HCT116 (cell line): ENCODE measurements around the gene BPIFB6. TPM values are rescaled to one million over a fixed set of nuclear protein-coding genes. Genes with fewer than 3 reads are reported as not detected.

Experiments
- ATAC-seq: fragments of 200-7000 bp; cut with Tn5 transposase; 2 replicates; pipeline ENCODE4 v1.9.1; 2020; ENCODE audit warnings: mild to moderate bottlenecking, moderate library complexity
- BruUV-seq: library from RNA; stranded (reverse); fragments of 400-500 nt; replicated peaks from 2 replicates; lab custom pipeline; 2021; lab: Mats Ljungman, UMichigan
- CTCF ChIA-PET: fragments of 300-600 bp; sonication (Branson Sonifier 250); formaldehyde crosslinking; loops from one replicate; lab custom pipeline; 2021; ENCODE audit warnings: antibody characterized with exemption; lab: Charles Lee
- POLR2A ChIA-PET: fragments of 300-600, 350-600 bp; sonication (Branson Sonifier 250); formaldehyde crosslinking; loops from one replicate; lab custom pipeline; 2021; ENCODE audit warnings: antibody characterized with exemption; lab: Charles Lee
- RAD21 ChIA-PET, 2 experiments: fragments of 300-600 bp; sonication (Branson Sonifier 250); formaldehyde crosslinking; loops; one replicate each; lab custom pipeline; 2023; ENCODE audit warnings: low total read pairs in 2 of 2; ENCODE audit not compliant: uncharacterized antibody in 2 of 2, unreplicated experiment in 2 of 2, low non-redundant PET in 1 of 2; lab: Charles Lee
- DNase-seq: peaks from one replicate; pipeline ENCODE4 v3.0.0-alpha.2; 2010; ENCODE audit warnings: low read depth, low spot score
- H2AFZ ChIP-seq: fragments of 200-600 bp; shearing (Covaris generic), sonication (generic); 2 replicates; pipeline ENCODE4 v1.6.1; 2017; ENCODE audit warnings: low read depth, mixed run types, mixed read lengths, antibody characterized with exemption, low read length; ENCODE audit not compliant: poor library complexity, severe bottlenecking
- H3K27ac ChIP-seq: 2 replicates; pipeline ENCODE4 v1.5.1; 2012; ENCODE audit warnings: low read depth, low read length
- H3K27me3 ChIP-seq: fragments of 200-600 bp; sonication (generic); 2 replicates; pipeline ENCODE4 v1.6.1; 2016; ENCODE audit warnings: mixed run types, low read length, mixed read lengths; ENCODE audit not compliant: insufficient read depth
- H3K36me3 ChIP-seq, 2 experiments: fragments of 200-500 bp in 1 of 2; fragments of 200-600 bp in 1 of 2; sonication (Bioruptor generic) in 1 of 2; sonication (generic) in 1 of 2; 2 replicates each; pipeline versions ENCODE4 v1.5.1 to v1.6.1; 2014 to 2016; ENCODE audit warnings: low read length in 2 of 2, inconsistent platforms in 1 of 2, mixed read lengths in 1 of 2, mixed run types in 1 of 2; ENCODE audit not compliant: insufficient read depth in 2 of 2, control insufficient read depth in 1 of 2
- H3K4me1 ChIP-seq, 2 experiments: fragments of 200-600 bp in 1 of 2; sonication (generic) in 1 of 2; 2 replicates each; pipeline versions ENCODE4 v1.5.1 to v1.6.1; 2012 to 2017; ENCODE audit warnings: low read length in 2 of 2, inconsistent platforms in 1 of 2, mild to moderate bottlenecking in 1 of 2, mixed read lengths in 1 of 2, mixed run types in 1 of 2, moderate library complexity in 1 of 2; ENCODE audit not compliant: insufficient read depth in 2 of 2, control insufficient read depth in 1 of 2
- H3K4me2 ChIP-seq: fragments of 200-600 bp; sonication (generic); 2 replicates; pipeline ENCODE4 v1.6.1; 2017; ENCODE audit warnings: mixed run types, low read length, mixed read lengths
- H3K4me3 ChIP-seq, 2 experiments: fragments of 200-600 bp in 1 of 2; sonication (generic) in 1 of 2; replicated peaks in 1 of 2; 2 replicates each; pipeline ENCODE4 v1.5.1; 2011 to 2016; ENCODE audit warnings: low read length in 2 of 2, control low read depth in 1 of 2, low read depth in 1 of 2, mild to moderate bottlenecking in 1 of 2, mixed read lengths in 1 of 2, mixed run types in 1 of 2
- H3K79me2 ChIP-seq: fragments of 200-600 bp; sonication (generic); 2 replicates; pipeline ENCODE4 v1.6.1; 2017; ENCODE audit warnings: mild to moderate bottlenecking, mixed run types, low read length, moderate library complexity, mixed read lengths; ENCODE audit not compliant: insufficient read depth
- H3K9ac ChIP-seq: fragments of 200-600 bp; sonication (generic); 2 replicates; pipeline ENCODE4 v1.6.1; 2016; ENCODE audit warnings: low read length, mixed read lengths
- H3K9me2 ChIP-seq: fragments of 200-600 bp; sonication (generic), shearing (Covaris generic); 2 replicates; pipeline ENCODE4 v1.6.1; 2017; ENCODE audit warnings: mixed run types, mild to moderate bottlenecking, moderate library complexity; ENCODE audit not compliant: insufficient read depth
- H3K9me3 ChIP-seq, 2 experiments: fragments of 200-500 bp in 1 of 2; fragments of 200-600 bp in 1 of 2; sonication (Bioruptor generic) in 1 of 2; sonication (generic) in 1 of 2; 2 replicates each; pipeline ENCODE4 v1.6.1; 2014 to 2017; ENCODE audit warnings: low read length in 2 of 2, mixed read lengths in 2 of 2, inconsistent platforms in 1 of 2, low read depth in 1 of 2, mild to moderate bottlenecking in 1 of 2, mixed run types in 1 of 2, moderate library complexity in 1 of 2; ENCODE audit not compliant: control insufficient read depth in 1 of 2, insufficient read depth in 1 of 2
- H4K20me1 ChIP-seq: fragments of 200-600 bp; sonication (generic), shearing (Covaris generic); 2 replicates; pipeline ENCODE4 v1.6.1; 2017; ENCODE audit warnings: mixed run types, mild to moderate bottlenecking, moderate library complexity; ENCODE audit not compliant: insufficient read depth
- CBX3 ChIP-seq: IDR thresholded peaks from 2 replicates; pipeline ENCODE4 v1.6.1; 2012; ENCODE audit warnings: low read depth
- CEBPB ChIP-seq: IDR thresholded peaks from 2 replicates; pipeline ENCODE4 v1.6.1; 2012; ENCODE audit warnings: low read depth
- EGR1 ChIP-seq: IDR thresholded peaks from 2 replicates; pipeline ENCODE4 v1.6.1; 2012; ENCODE audit warnings: low read depth
- ELF1 ChIP-seq: IDR thresholded peaks from 2 replicates; pipeline ENCODE4 v1.6.1; 2012; ENCODE audit warnings: low read depth, borderline replicate concordance
- EZH2 ChIP-seq: fragments of 200-600 bp; sonication (generic); IDR thresholded peaks from 2 replicates; pipeline ENCODE4 v1.6.1; 2017; ENCODE audit warnings: antibody characterized with exemption, mixed run types
- EZH2phosphoT487 ChIP-seq: fragments of 200-600 bp; IDR thresholded peaks from 2 replicates; pipeline ENCODE4 v1.6.1; 2018; ENCODE audit warnings: antibody characterized with exemption, borderline replicate concordance
- FOSL1 ChIP-seq: IDR thresholded peaks from 2 replicates; pipeline ENCODE4 v1.6.1; 2012; ENCODE audit warnings: low read depth
- JUND ChIP-seq: IDR thresholded peaks from 2 replicates; pipeline ENCODE4 v1.6.1; 2012
- POLR2A ChIP-seq: IDR thresholded peaks from 2 replicates; pipeline ENCODE4 v1.7.0; 2011; ENCODE audit warnings: borderline replicate concordance; ENCODE audit not compliant: insufficient read depth, insufficient read length; ENCODE audit errors: extremely low read depth
- RAD21 ChIP-seq: IDR thresholded peaks from 2 replicates; pipeline ENCODE4 v1.6.1; 2012; ENCODE audit warnings: low read depth, mild to moderate bottlenecking
- SIN3A ChIP-seq: IDR thresholded peaks from 2 replicates; pipeline ENCODE4 v1.6.1; 2012; ENCODE audit warnings: low read depth
- SP1 ChIP-seq: IDR thresholded peaks from 2 replicates; pipeline ENCODE4 v1.6.1; 2012; ENCODE audit warnings: low read depth
- TCF7L2 ChIP-seq: IDR thresholded peaks from 2 replicates; pipeline ENCODE4 v1.7.0; 2011; ENCODE audit warnings: borderline replicate concordance, inconsistent platforms; ENCODE audit not compliant: insufficient read depth, insufficient read length; ENCODE audit errors: extremely low read depth
- ZFX ChIP-seq: fragments of 450-650 bp; IDR thresholded peaks from 2 replicates; pipeline ENCODE4 v1.6.1; 2017
- ZNF274 ChIP-seq: fragments of 200-500 bp; sonication (Bioruptor generic); IDR thresholded peaks from 2 replicates; pipeline ENCODE4 v1.6.1; 2014; ENCODE audit warnings: mild to moderate bottlenecking, low read depth, low read length, inconsistent platforms
- intact Hi-C: fragments of 100-400 bp; cut with micrococcal nuclease; formaldehyde crosslinking; loops from 2 replicates; pipeline ENCODE4 v1.10.0; 2022
- total RNA-seq: library from RNA; stranded (reverse); gene quantifications from one replicate; pipeline ENCODE4 v1.2.1, GENCODE V29; 2021; ENCODE audit not compliant: unreplicated experiment
- TF ChIP-seq, protein P1 (sequence below): IDR thresholded peaks from 2 replicates; pipeline ENCODE4 v1.6.1; 2012; ENCODE audit warnings: low read depth
- TF ChIP-seq, protein P2 (sequence below): IDR thresholded peaks from 2 replicates; pipeline ENCODE4 v1.6.1; 2012
- TF ChIP-seq, protein P3 (sequence below), 3 experiments: fragments of 200-600 bp in 1 of 3; sonication (generic) in 1 of 3; IDR thresholded peaks in 2 of 3; conservative IDR thresholded peaks in 1 of 3; 2 replicates each; pipeline ENCODE4 v1.5.1; 2012 to 2017; ENCODE audit warnings: low read depth in 2 of 3, low read length in 2 of 3, antibody characterized with exemption in 1 of 3, borderline replicate concordance in 1 of 3, control low read depth in 1 of 3, mild to moderate bottlenecking in 1 of 3, mixed read lengths in 1 of 3, mixed run types in 1 of 3, moderate library complexity in 1 of 3; ENCODE audit not compliant: insufficient read depth in 1 of 3
- TF ChIP-seq, protein P4 (sequence below): IDR thresholded peaks from 2 replicates; pipeline ENCODE4 v1.6.1; 2012

Gene BPIFB6
- total RNA-seq, 1 experiment from 2014 or later, result not detected

DNA sequence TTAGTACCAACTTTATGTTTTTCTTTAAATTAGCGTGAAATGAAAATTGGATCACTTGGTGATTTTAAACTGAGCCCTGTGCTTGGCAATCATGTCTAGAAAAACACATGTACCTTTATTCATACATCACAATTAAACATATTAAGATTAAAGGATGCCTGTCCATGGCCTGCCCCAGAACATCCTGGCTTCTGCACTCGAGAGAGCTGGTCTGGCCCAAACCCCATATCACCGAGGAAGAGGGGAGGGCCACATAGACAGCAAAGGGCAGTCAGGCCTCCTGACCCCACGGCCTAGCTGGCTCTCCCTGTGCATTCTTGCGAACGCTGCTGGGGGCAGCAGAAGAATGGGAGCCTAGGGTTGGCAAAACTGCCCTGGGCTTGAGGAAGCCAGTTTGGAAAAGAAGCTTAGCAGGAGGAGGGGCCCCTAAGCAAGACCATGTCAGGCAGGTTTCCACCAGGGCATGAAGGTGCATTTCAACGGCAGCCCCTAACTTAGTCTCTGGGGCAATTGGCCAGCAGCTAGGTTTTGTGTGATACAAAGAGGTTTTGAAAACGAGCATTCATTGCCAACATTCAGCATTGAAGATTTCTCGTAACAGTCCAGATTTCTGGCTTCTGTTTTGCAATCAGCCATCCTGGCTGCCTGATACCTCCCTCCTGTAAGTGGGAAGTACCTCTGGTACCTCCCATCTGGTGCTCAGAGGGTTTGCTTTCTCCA, 30.8 kb downstream of the BPIFB6 start:
- Histone ChIP-seq H3K4me2 (no peak overlapping the region), H3K9me3 (no peaks in the 10 kb centered on the region), H3K27me3 (no peaks in the 10 kb centered on the region), H3K9ac (no peak overlapping the region), H3K9me2 (no peaks in the 10 kb centered on the region), H3K36me3 (no peaks in the 10 kb centered on the region), H3K4me3 (no peak overlapping the region), H3K27ac (no peak overlapping the region), H4K20me1 (no peaks in the 10 kb centered on the region), H3K4me1 (no peaks in the 10 kb centered on the region), H2AFZ (no peak overlapping the region), H3K79me2 (no peaks in the 10 kb centered on the region)
- intact Hi-C loops, result no loop called here
- POLR2A ChIA-PET, result no interaction called here
- ATAC-seq, result no peak
- no TSS peak for BruUV-seq
- CTCF ChIA-PET, result no interaction called here
- RAD21 ChIA-PET, result no interaction called here
- TF ChIP-seq ELF1, result no peak
- TF ChIP-seq EGR1, result no peak
- no peak for TF ChIP-seq RAD21
- TF ChIP-seq TCF7L2, result no peak
- TF ChIP-seq ZNF274, result no peak
- no peak for TF ChIP-seq FOSL1
- TF ChIP-seq, protein P1, sequence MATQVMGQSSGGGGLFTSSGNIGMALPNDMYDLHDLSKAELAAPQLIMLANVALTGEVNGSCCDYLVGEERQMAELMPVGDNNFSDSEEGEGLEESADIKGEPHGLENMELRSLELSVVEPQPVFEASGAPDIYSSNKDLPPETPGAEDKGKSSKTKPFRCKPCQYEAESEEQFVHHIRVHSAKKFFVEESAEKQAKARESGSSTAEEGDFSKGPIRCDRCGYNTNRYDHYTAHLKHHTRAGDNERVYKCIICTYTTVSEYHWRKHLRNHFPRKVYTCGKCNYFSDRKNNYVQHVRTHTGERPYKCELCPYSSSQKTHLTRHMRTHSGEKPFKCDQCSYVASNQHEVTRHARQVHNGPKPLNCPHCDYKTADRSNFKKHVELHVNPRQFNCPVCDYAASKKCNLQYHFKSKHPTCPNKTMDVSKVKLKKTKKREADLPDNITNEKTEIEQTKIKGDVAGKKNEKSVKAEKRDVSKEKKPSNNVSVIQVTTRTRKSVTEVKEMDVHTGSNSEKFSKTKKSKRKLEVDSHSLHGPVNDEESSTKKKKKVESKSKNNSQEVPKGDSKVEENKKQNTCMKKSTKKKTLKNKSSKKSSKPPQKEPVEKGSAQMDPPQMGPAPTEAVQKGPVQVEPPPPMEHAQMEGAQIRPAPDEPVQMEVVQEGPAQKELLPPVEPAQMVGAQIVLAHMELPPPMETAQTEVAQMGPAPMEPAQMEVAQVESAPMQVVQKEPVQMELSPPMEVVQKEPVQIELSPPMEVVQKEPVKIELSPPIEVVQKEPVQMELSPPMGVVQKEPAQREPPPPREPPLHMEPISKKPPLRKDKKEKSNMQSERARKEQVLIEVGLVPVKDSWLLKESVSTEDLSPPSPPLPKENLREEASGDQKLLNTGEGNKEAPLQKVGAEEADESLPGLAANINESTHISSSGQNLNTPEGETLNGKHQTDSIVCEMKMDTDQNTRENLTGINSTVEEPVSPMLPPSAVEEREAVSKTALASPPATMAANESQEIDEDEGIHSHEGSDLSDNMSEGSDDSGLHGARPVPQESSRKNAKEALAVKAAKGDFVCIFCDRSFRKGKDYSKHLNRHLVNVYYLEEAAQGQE, result no peak
- TF ChIP-seq EZH2phosphoT487, result no peak
- no peak for TF ChIP-seq ZFX
- TF ChIP-seq, protein P2, sequence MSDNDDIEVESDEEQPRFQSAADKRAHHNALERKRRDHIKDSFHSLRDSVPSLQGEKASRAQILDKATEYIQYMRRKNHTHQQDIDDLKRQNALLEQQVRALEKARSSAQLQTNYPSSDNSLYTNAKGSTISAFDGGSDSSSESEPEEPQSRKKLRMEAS, result no peak
- TF ChIP-seq EZH2, result no peak
- no peak for TF ChIP-seq SP1
- no peak for TF ChIP-seq POLR2A
- TF ChIP-seq CEBPB, result no peak
- TF ChIP-seq JUND, result no peak
- TF ChIP-seq, protein P3, sequence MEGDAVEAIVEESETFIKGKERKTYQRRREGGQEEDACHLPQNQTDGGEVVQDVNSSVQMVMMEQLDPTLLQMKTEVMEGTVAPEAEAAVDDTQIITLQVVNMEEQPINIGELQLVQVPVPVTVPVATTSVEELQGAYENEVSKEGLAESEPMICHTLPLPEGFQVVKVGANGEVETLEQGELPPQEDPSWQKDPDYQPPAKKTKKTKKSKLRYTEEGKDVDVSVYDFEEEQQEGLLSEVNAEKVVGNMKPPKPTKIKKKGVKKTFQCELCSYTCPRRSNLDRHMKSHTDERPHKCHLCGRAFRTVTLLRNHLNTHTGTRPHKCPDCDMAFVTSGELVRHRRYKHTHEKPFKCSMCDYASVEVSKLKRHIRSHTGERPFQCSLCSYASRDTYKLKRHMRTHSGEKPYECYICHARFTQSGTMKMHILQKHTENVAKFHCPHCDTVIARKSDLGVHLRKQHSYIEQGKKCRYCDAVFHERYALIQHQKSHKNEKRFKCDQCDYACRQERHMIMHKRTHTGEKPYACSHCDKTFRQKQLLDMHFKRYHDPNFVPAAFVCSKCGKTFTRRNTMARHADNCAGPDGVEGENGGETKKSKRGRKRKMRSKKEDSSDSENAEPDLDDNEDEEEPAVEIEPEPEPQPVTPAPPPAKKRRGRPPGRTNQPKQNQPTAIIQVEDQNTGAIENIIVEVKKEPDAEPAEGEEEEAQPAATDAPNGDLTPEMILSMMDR (IDR thresholded peaks at IDR 0.05 in 2 of 3, conservative IDR thresholded peaks at IDR 0.05 in 1 of 3; ENCODE audit: borderline replicate concordance in 1 of 3, insufficient read depth in 1 of 3, low read depth in 2 of 3, low read length in 2 of 3), result no peak
- TF ChIP-seq SIN3A, result no peak
- TF ChIP-seq, protein P4, sequence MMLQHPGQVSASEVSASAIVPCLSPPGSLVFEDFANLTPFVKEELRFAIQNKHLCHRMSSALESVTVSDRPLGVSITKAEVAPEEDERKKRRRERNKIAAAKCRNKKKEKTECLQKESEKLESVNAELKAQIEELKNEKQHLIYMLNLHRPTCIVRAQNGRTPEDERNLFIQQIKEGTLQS, result no peak
- TF ChIP-seq CBX3, result no peak
- no peak for DNase-seq
